HL-60 (cell line): ENCODE results near the gene NPTX2.

Source experiments
- POLR2AphosphoS5 ChIP-seq: IDR thresholded peaks from 2 replicates; pipeline ENCODE4 v1.6.1; 2012; ENCODE audit warnings: low read depth
- TF ChIP-seq, protein P1 (sequence below): IDR thresholded peaks from one replicate; pipeline ENCODE4 v1.5.1; 2011; ENCODE audit warnings: low read length, control low read depth, inconsistent platforms; ENCODE audit not compliant: insufficient read depth

GRCh38 chr7:98575878-98576277 is 41.2 kb upstream of the NPTX2 start:
- TF ChIP-seq, protein P1, sequence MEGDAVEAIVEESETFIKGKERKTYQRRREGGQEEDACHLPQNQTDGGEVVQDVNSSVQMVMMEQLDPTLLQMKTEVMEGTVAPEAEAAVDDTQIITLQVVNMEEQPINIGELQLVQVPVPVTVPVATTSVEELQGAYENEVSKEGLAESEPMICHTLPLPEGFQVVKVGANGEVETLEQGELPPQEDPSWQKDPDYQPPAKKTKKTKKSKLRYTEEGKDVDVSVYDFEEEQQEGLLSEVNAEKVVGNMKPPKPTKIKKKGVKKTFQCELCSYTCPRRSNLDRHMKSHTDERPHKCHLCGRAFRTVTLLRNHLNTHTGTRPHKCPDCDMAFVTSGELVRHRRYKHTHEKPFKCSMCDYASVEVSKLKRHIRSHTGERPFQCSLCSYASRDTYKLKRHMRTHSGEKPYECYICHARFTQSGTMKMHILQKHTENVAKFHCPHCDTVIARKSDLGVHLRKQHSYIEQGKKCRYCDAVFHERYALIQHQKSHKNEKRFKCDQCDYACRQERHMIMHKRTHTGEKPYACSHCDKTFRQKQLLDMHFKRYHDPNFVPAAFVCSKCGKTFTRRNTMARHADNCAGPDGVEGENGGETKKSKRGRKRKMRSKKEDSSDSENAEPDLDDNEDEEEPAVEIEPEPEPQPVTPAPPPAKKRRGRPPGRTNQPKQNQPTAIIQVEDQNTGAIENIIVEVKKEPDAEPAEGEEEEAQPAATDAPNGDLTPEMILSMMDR: no peak
- TF ChIP-seq POLR2AphosphoS5: no peak
